GM23338 (cell line): Measurements from ENCODE around the gene CRYBB3. TPM values are rescaled to one million over a fixed set of nuclear protein-coding genes. Genes with fewer than 3 reads are reported as not detected.

Experiments used
- ATAC-seq: fragments of 200-7000 bp; cut with Tn5 transposase; 3 replicates; pipeline ENCODE4 v1.9.1; 2020
- DNase-seq: peaks from one replicate; pipeline ENCODE4 v3.0.0-alpha.2; 2015; ENCODE audit warnings: low spot score
- H2AFZ ChIP-seq: fragments of 200-600 bp; sonication (generic); 2 replicates; pipeline ENCODE4 v1.8.0; 2016; ENCODE audit warnings: antibody characterized with exemption, mild to moderate bottlenecking, moderate library complexity
- H3F3A ChIP-seq: fragments of 200-600 bp; sonication (generic); replicated peaks from 2 replicates; pipeline ENCODE4 v1.8.0; 2017; ENCODE audit warnings: antibody characterized with exemption, mixed run types, low read depth
- H3K27ac ChIP-seq: fragments of 200-600 bp; sonication (generic); 2 replicates; pipeline ENCODE4 v1.6.1; 2016; ENCODE audit warnings: low read depth
- H3K27me3 ChIP-seq: fragments of 200-600 bp; sonication (generic); 2 replicates; pipeline ENCODE4 v1.8.0; 2016; ENCODE audit warnings: mild to moderate bottlenecking, mixed run types, moderate library complexity; ENCODE audit not compliant: insufficient read depth
- H3K36me3 ChIP-seq: fragments of 200-600 bp; sonication (generic); 2 replicates; pipeline ENCODE4 v1.8.0; 2016; ENCODE audit warnings: mild to moderate bottlenecking; ENCODE audit not compliant: insufficient read depth
- H3K4me1 ChIP-seq: fragments of 200-600 bp; sonication (generic); 2 replicates; pipeline ENCODE4 v1.8.0; 2016; ENCODE audit warnings: mild to moderate bottlenecking, moderate library complexity; ENCODE audit not compliant: insufficient read depth
- H3K4me2 ChIP-seq: fragments of 200-600 bp; sonication (generic); 2 replicates; pipeline ENCODE4 v1.7.1; 2017; ENCODE audit warnings: mixed run types
- H3K4me3 ChIP-seq: fragments of 200-600 bp; sonication (generic); 2 replicates; pipeline ENCODE4 v1.6.1; 2016; ENCODE audit warnings: mixed run types
- H3K79me2 ChIP-seq: fragments of 200-600 bp; sonication (generic); replicated peaks from 2 replicates; pipeline ENCODE4 v1.8.0; 2017; ENCODE audit warnings: mild to moderate bottlenecking; ENCODE audit not compliant: insufficient read depth
- H3K9me2 ChIP-seq: fragments of 200-600 bp; sonication (generic); 2 replicates; pipeline ENCODE4 v1.8.0; 2017; ENCODE audit not compliant: insufficient read depth
- H4K20me1 ChIP-seq: fragments of 200-600 bp; sonication (generic); replicated peaks from 2 replicates; pipeline ENCODE4 v1.8.0; 2017; ENCODE audit warnings: mild to moderate bottlenecking; ENCODE audit not compliant: insufficient read depth
- H3K27ac Mint-ChIP-seq: 2 replicates; pipeline ENCODE4 v1.8.0; 2020; ENCODE audit warnings: inconsistent platforms, mild to moderate bottlenecking, moderate library complexity, mixed read lengths
- H3K27me3 Mint-ChIP-seq: 3 replicates; pipeline ENCODE4 v1.8.0; 2022; ENCODE audit warnings: low read depth, mild to moderate bottlenecking, moderate library complexity, mixed read lengths, inconsistent platforms; ENCODE audit not compliant: insufficient read depth, poor library complexity
- H3K36me3 Mint-ChIP-seq: 3 replicates; pipeline ENCODE4 v1.8.0; 2021; ENCODE audit warnings: low read depth, mild to moderate bottlenecking, inconsistent platforms, moderate library complexity, mixed read lengths
- H3K4me1 Mint-ChIP-seq: 3 replicates; pipeline ENCODE4 v1.8.0; 2020; ENCODE audit warnings: mild to moderate bottlenecking, inconsistent platforms, mixed read lengths
- H3K4me3 Mint-ChIP-seq: 3 replicates; pipeline ENCODE4 v1.8.0; 2021; ENCODE audit warnings: moderate library complexity, mild to moderate bottlenecking, inconsistent platforms, mixed read lengths
- H3K9me3 Mint-ChIP-seq: 3 replicates; pipeline ENCODE4 v1.8.0; 2020; ENCODE audit warnings: moderate library complexity, mild to moderate bottlenecking, inconsistent platforms, mixed read lengths
- CREB1 ChIP-seq: fragments of 250-450 bp; sonication (Bioruptor Pico); IDR thresholded peaks from 2 replicates; pipeline ENCODE4 v1.5.0; 2020; ENCODE audit warnings: low read depth, mild to moderate bottlenecking, moderate library complexity
- CTCF ChIP-seq, 2 experiments: fragments of 200-600 bp in 1 of 2; sonication (generic) in 1 of 2; conservative IDR thresholded peaks; 2 replicates each; pipeline versions ENCODE4 v1.5.1 to v1.6.1; 2016 to 2017; ENCODE audit warnings: antibody characterized with exemption in 2 of 2, low read depth in 2 of 2, mild to moderate bottlenecking in 2 of 2, moderate library complexity in 1 of 2
- ETS1 ChIP-seq: IDR thresholded peaks from 2 replicates; pipeline ENCODE4 v1.6.1; 2016; ENCODE audit warnings: antibody characterized with exemption
- EZH2 ChIP-seq: fragments of 200-600 bp; sonication (generic); IDR thresholded peaks from one replicate; pipeline ENCODE4 v1.8.0; 2017; ENCODE audit warnings: antibody characterized with exemption, mild to moderate bottlenecking, low read depth; ENCODE audit not compliant: unreplicated experiment
- EZH2phosphoT487 ChIP-seq: fragments of 200-600 bp; sonication (generic); IDR thresholded peaks from one replicate; pipeline ENCODE4 v1.8.1; 2018; ENCODE audit warnings: antibody characterized with exemption; ENCODE audit not compliant: unreplicated experiment
- JUNB ChIP-seq: IDR thresholded peaks from one replicate; pipeline ENCODE4 v1.6.1; 2016; ENCODE audit warnings: antibody characterized with exemption; ENCODE audit not compliant: unreplicated experiment
- NANOG ChIP-seq: IDR thresholded peaks from 2 replicates; pipeline ENCODE4 v1.6.1; 2016; ENCODE audit warnings: antibody characterized with exemption, borderline replicate concordance
- POLR2AphosphoS5 ChIP-seq: IDR thresholded peaks from 2 replicates; pipeline ENCODE4 v1.6.1; 2016; ENCODE audit warnings: antibody characterized with exemption, low read depth
- REST ChIP-seq: IDR thresholded peaks from one replicate; pipeline ENCODE4 v1.6.1; 2018; ENCODE audit warnings: antibody characterized with exemption; ENCODE audit not compliant: unreplicated experiment
- STAT1 ChIP-seq: IDR thresholded peaks from one replicate; pipeline ENCODE4 v1.6.1; 2016; ENCODE audit warnings: antibody characterized with exemption; ENCODE audit not compliant: unreplicated experiment
- ZNF114 ChIP-seq: fragments of 250-450 bp; sonication (Bioruptor Pico); IDR thresholded peaks from 2 replicates; pipeline ENCODE4 v1.5.0; 2020; ENCODE audit warnings: mild to moderate bottlenecking, moderate library complexity
- ZNF331 ChIP-seq: fragments of 250-450 bp; sonication (Bioruptor Pico); IDR thresholded peaks from 2 replicates; pipeline ENCODE4 v1.5.0; 2020; ENCODE audit warnings: low read depth, mild to moderate bottlenecking, moderate library complexity
- ZNF462 ChIP-seq: fragments of 250-450 bp; sonication (Bioruptor Pico); IDR thresholded peaks from 2 replicates; pipeline ENCODE4 v1.5.0; 2020; ENCODE audit warnings: mild to moderate bottlenecking, moderate library complexity
- polyA plus RNA-seq: library from polyadenylated mRNA; unstranded; fragments of >200 nt; fragmentation: Nextera tagmentation; extraction: Ambion mirVana; gene quantifications from 2 replicates; pipeline ENCODE4 v1.2.1, GENCODE V29; 2016
- total RNA-seq: library from RNA; depleted of rRNA; stranded (reverse); fragments of >200 nt; shearing (Covaris generic); gene quantifications from 2 replicates; pipeline ENCODE4 v1.2.3, GENCODE V29; 2014

Gene CRYBB3
- total and polyA plus RNA-seq, 2 experiments from 2014 or later = 0.28 TPM; not detected in 1

- Histone ChIP-seq H3K4me1 (no peaks in the 10 kb centered on the region), H3K4me3 (no peak overlapping the region), H3K27ac (no peak overlapping the region), H3K79me2 (no peaks in the 10 kb centered on the region), H4K20me1 (no peaks in the 10 kb centered on the region; the same call in 1 of the 2 replicates), H3F3A (no peaks in the 10 kb centered on the region), H2AFZ (no peak overlapping the region), H3K4me2 (no peak overlapping the region), H3K9me2 (no peaks in the 10 kb centered on the region), H3K27me3 (no peaks in the 10 kb centered on the region), H3K36me3 (no peaks in the 10 kb centered on the region)
- Mint-ChIP-seq H3K36me3 (peaks cover 47% of the 10 kb centered on the region), H3K27ac (0 out of 2 replicates have a peak overlapping the region, but pooled peaks have one; percentile 6), H3K4me1 (peaks cover 6% of the 10 kb centered on the region; the same call in 2 of the 3 replicates), H3K27me3 (peaks cover 9% of the 10 kb centered on the region), H3K9me3 (peaks cover 9% of the 10 kb centered on the region), H3K4me3 (no peak overlapping the region)
- ATAC-seq (no peak), DNase-seq (no peak)
- no peak for TF ChIP-seq EZH2
- TF ChIP-seq POLR2AphosphoS5 = no peak
- TF ChIP-seq REST = no peak
- no peak for TF ChIP-seq NANOG
- TF ChIP-seq CREB1 (CRISPR knock-in tag) = no peak
- TF ChIP-seq ETS1 = no peak
- TF ChIP-seq ZNF331 (CRISPR knock-in tag) = no peak
- no peak for TF ChIP-seq STAT1
- TF ChIP-seq ZNF462 = no peak
- TF ChIP-seq CTCF (conservative IDR thresholded peaks at IDR 0.05; ENCODE audit: low read depth in 2 of 2) = no peak
- TF ChIP-seq EZH2phosphoT487 = no peak
- no peak for TF ChIP-seq JUNB
- TF ChIP-seq ZNF114 = no peak
Measured at GRCh38 chr22:25183949-25184619, 15.6 kb upstream of the CRYBB3 start.
